Esophagus muscularis mucosa (tissue), 4 donors: ENCODE data around the gene CDC42EP2. TPM values are rescaled to one million over a fixed set of nuclear protein-coding genes. Genes with fewer than 3 reads are reported as not detected.

ENCODE experiments used
- DNase-seq: peaks from one replicate; pipeline ENCODE4 v3.0.0-alpha.2; 2017; ENCODE audit errors: extremely low spot score
- H3K27ac ChIP-seq, 4 donors: fragments of 200-600 bp; sonication (generic); replicated peaks in 1 of 4; 1 replicate in 3 of 4; 2 replicates in 1 of 4; pipeline ENCODE4 v1.5.1; 2016 to 2019; ENCODE audit warnings: mild to moderate bottlenecking in 1 of 4
- H3K27me3 ChIP-seq, 4 donors: fragments of 200-600 bp; sonication (generic); one replicate each; pipeline versions ENCODE4 v1.5.1 to v1.6.0; 2016 to 2019
- H3K36me3 ChIP-seq, 4 donors: fragments of 200-600 bp; sonication (generic); one replicate each; pipeline ENCODE4 v1.5.1; 2016 to 2019
- H3K4me1 ChIP-seq, 4 donors: fragments of 200-600 bp; sonication (generic); one replicate each; pipeline ENCODE4 v1.5.1; 2016 to 2019
- H3K4me3 ChIP-seq, 4 donors: fragments of 200-600 bp; sonication (generic); 1 replicate in 2 of 4; 2 replicates in 2 of 4; pipeline ENCODE4 v1.5.1; 2016 to 2019; ENCODE audit warnings: mild to moderate bottlenecking in 4 of 4, moderate library complexity in 1 of 4
- H3K9me3 ChIP-seq, 4 donors: fragments of 200-600 bp; sonication (generic); 1 replicate in 3 of 4; 2 replicates in 1 of 4; pipeline ENCODE4 v1.5.1; 2016 to 2019
- CTCF ChIP-seq, 3 experiments: fragments of 200-600 bp in 2 of 3; fragments of 450-650 bp in 1 of 3; sonication (generic) in 2 of 3; IDR thresholded peaks; one replicate each; pipeline ENCODE4 v1.5.1; 2017 to 2019; ENCODE audit warnings: antibody characterized with exemption in 3 of 3, mild to moderate bottlenecking in 2 of 3, moderate library complexity in 1 of 3
- EP300 ChIP-seq: sonication (generic); formaldehyde crosslinking; IDR thresholded peaks from one replicate; pipeline ENCODE4 v1.6.1; 2017; ENCODE audit warnings: antibody characterized with exemption
- POLR2A ChIP-seq: fragments of 450-650 bp; IDR thresholded peaks from one replicate; pipeline ENCODE4 v1.6.1; 2017; ENCODE audit warnings: antibody characterized with exemption, moderate library complexity, mild to moderate bottlenecking, low read depth
- POLR2AphosphoS5 ChIP-seq, 2 donors: sonication (generic); formaldehyde crosslinking; IDR thresholded peaks; one replicate each; pipeline ENCODE4 v1.6.1; 2017; ENCODE audit warnings: antibody characterized with exemption in 2 of 2
- WGBS: methylation state at CpG from one replicate; pipeline ENCODE4 v1.1.5; 2018; 5-methylcytosine and 5-hydroxymethylcytosine counted together
- intact Hi-C: fragments of 100-400 bp; cut with DNase I; formaldehyde crosslinking; loops from one replicate; pipeline ENCODE4 v1.15.1; 2023
- total RNA-seq, 4 donors: library from RNA; depleted of rRNA; stranded (reverse); fragments of >200 nt; gene quantifications; one replicate each; pipeline versions ENCODE4 v1.1.0 to v1.2.1, GENCODE V29; 2016

CDC42EP2 gene
- total RNA-seq, 4 donors from 2014 or later = 39.9 to 90.1 (median 54.4) TPM

GRCh38 chr11:65309006-65309405 is 5.7 kb upstream of the CDC42EP2 start:
- Histone ChIP-seq H3K4me1 (peaks cover 44 to 87% (median 82%) of the 10 kb centered on the region in 4 donors), H3K27me3 (no peaks in the 10 kb centered on the region), H3K36me3 (no peaks in the 10 kb centered on the region), H3K9me3 (no peaks in the 10 kb centered on the region), H3K27ac (peak overlapping the region; percentile 7 to 51 (median 31)), H3K4me3 (no peak overlapping the region)
- TF ChIP-seq CTCF (IDR thresholded peaks at IDR 0.05) (no peak), POLR2AphosphoS5 (IDR thresholded peaks at IDR 0.05) (no peak), EP300 (no peak), POLR2A (no peak)
- 65% methylated on average over 2 of the region's 5 CpGs for WGBS
- intact Hi-C loops = no loop called here
- DNase-seq = no peak

GRCh38 chr11:65310215-65310614 is 4.5 kb upstream of the CDC42EP2 start:
- TF ChIP-seq POLR2A = no peak
- TF ChIP-seq POLR2AphosphoS5 (IDR thresholded peaks at IDR 0.05) = no peak
- TF ChIP-seq CTCF (IDR thresholded peaks at IDR 0.05) = no peak
- no peak for TF ChIP-seq EP300
- H3K27me3 ChIP-seq = no peaks in the 10 kb centered on the region
- no peaks in the 10 kb centered on the region for H3K36me3 ChIP-seq
- WGBS = 86% methylated on average over 3 of the region's 10 CpGs
- intact Hi-C loops = no loop called here
- no peak for DNase-seq
- peaks cover 47 to 82% (median 79%) of the 10 kb centered on the region in 4 donors for H3K4me1 ChIP-seq
- peak overlapping the region in 3 of 4 donors; percentile 13 to 40 (median 17) for H3K27ac ChIP-seq
- no peaks in the 10 kb centered on the region for H3K9me3 ChIP-seq
- no peak overlapping the region for H3K4me3 ChIP-seq

DNA sequence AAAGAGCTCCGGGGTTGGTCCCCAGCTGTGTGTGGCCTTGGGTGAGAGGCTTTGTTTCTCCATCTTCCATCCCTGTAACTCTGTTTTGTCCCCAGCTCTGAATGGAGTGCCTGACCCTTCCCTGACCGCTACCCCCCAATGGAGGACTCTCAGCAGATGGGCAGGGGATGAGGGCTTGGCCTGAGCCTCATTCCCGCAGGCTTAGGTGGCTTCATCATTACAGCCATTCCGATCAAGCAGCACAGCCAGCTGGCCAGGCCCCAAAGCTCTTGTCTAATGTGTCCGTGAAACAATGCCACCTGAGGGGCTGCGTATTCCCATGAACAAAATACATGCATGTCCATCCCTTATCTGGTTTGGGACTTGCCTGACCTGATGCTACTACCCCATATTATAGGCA is 3.9 kb upstream of the CDC42EP2 start:
- WGBS = 40% methylated on average over 4 of the region's 6 CpGs

GRCh38 chr11:65311170-65311678 is 3.4 kb upstream of the CDC42EP2 start:
- Histone ChIP-seq H3K27me3 (no peaks in the 10 kb centered on the region), H3K36me3 (no peaks in the 10 kb centered on the region), H3K9me3 (no peaks in the 10 kb centered on the region), H3K4me1 (peaks cover 47 to 78% (median 74%) of the 10 kb centered on the region in 4 donors), H3K27ac (peak overlapping the region in 3 of 4 donors; percentile 13 to 40 (median 34)), H3K4me3 (no peak overlapping the region)
- TF ChIP-seq EP300 = no peak
- TF ChIP-seq POLR2AphosphoS5 (IDR thresholded peaks at IDR 0.05) = no peak
- TF ChIP-seq CTCF (IDR thresholded peaks at IDR 0.05) = no peak
- no peak for TF ChIP-seq POLR2A
- DNase-seq = no peak
- intact Hi-C loops = no loop called here
- WGBS = 78% methylated on average over 5 of the region's 5 CpGs

More for the DNA sequence above, 3.9 kb upstream of the CDC42EP2 start:
- Histone ChIP-seq H3K4me1 (peaks cover 47 to 78% (median 74%) of the 10 kb centered on the region in 4 donors), H3K36me3 (no peaks in the 10 kb centered on the region), H3K9me3 (no peaks in the 10 kb centered on the region), H3K4me3 (no peak overlapping the region), H3K27me3 (no peaks in the 10 kb centered on the region), H3K27ac (peak overlapping the region in 3 of 4 donors; percentile 13 to 40 (median 34))
- DNase-seq = no peak
- intact Hi-C loops = no loop called here
- no peak for TF ChIP-seq CTCF (IDR thresholded peaks at IDR 0.05)
- peak in 1 of 2 donors; percentile 4 for TF ChIP-seq POLR2AphosphoS5 (IDR thresholded peaks at IDR 0.05)
- TF ChIP-seq POLR2A = no peak
- no peak for TF ChIP-seq EP300
